SK-N-SH (cell line): ENCODE measurements around the gene FTO.

Experiments
- EP300 ChIP-seq, 2 experiments: IDR thresholded peaks; 2 replicates each; pipeline versions ENCODE4 v1.4.0 to v1.6.1; 2012; ENCODE audit warnings: borderline replicate concordance in 1 of 2, low read depth in 1 of 2, low read length in 1 of 2
- EZH2phosphoT487 ChIP-seq: fragments of 200-600 bp; sonication (generic); IDR thresholded peaks from 2 replicates; pipeline ENCODE4 v1.6.1; 2017; ENCODE audit warnings: low read depth, mixed run types, mild to moderate bottlenecking, antibody characterized with exemption, moderate library complexity, borderline replicate concordance
- FOXJ3 ChIP-seq: sonication (generic); formaldehyde crosslinking; IDR thresholded peaks from 2 replicates; pipeline ENCODE4 v1.5.1; 2020; ENCODE audit warnings: mild to moderate bottlenecking, missing genetic modification reagents
- GABPA ChIP-seq: IDR thresholded peaks from 2 replicates; pipeline ENCODE4 v1.4.0; 2012; ENCODE audit warnings: low read depth, mild to moderate bottlenecking
- NFIC ChIP-seq: IDR thresholded peaks from 2 replicates; pipeline ENCODE4 v1.4.0; 2012; ENCODE audit warnings: borderline replicate concordance
- POLR2AphosphoS5 ChIP-seq: IDR thresholded peaks from 2 replicates; pipeline ENCODE4 v1.6.1; 2012; ENCODE audit warnings: low read depth, low read length
- RAD21 ChIP-seq: IDR thresholded peaks from 2 replicates; pipeline ENCODE4 v1.6.1; 2012; ENCODE audit warnings: mild to moderate bottlenecking, low read length
- RFX5 ChIP-seq: IDR thresholded peaks from 2 replicates; pipeline ENCODE4 v1.6.1; 2012; ENCODE audit warnings: mild to moderate bottlenecking, improper control_type of control experiment, low read length
- SMC3 ChIP-seq: IDR thresholded peaks from 2 replicates; pipeline ENCODE4 v1.6.1; 2012; ENCODE audit warnings: low read depth, low read length, improper control_type of control experiment
- TAF1 ChIP-seq: IDR thresholded peaks from 2 replicates; pipeline ENCODE4 v1.6.1; 2012; ENCODE audit warnings: low read depth, mild to moderate bottlenecking, low read length, moderate library complexity, borderline replicate concordance
- TEAD4 ChIP-seq: IDR thresholded peaks from 2 replicates; pipeline ENCODE4 v1.4.0; 2012; ENCODE audit warnings: mild to moderate bottlenecking, borderline replicate concordance; ENCODE audit not compliant: insufficient read depth
- TF ChIP-seq, protein P1 (sequence below): fragments of 200-600 bp; sonication (generic); IDR thresholded peaks from 2 replicates; pipeline ENCODE4 v1.6.1; 2017; ENCODE audit warnings: antibody characterized with exemption, mild to moderate bottlenecking, moderate library complexity
- TF ChIP-seq, protein P2 (sequence below): IDR thresholded peaks from 2 replicates; pipeline ENCODE4 v1.6.1; 2012; ENCODE audit warnings: mild to moderate bottlenecking, low read depth, low read length, moderate library complexity

DNA sequence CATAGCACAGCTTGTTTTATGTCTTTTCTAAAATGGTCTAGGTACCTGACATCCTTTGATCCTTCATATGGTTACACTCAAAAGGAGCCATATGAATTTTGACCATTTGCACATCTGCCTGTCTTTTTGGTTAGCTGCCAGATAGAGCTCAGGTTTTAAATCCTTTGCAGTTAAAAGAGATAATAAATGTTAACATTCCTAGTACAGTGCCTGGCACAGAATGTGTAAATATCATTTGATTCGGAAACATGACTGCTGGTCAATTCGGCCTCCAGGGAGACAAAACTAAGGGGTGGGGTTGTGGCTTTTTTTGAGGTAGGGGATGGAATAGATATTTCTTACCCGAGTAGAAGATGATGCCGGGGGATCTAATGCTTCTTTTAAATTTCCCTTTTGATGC, 64.2 kb downstream of the FTO start:
- TF ChIP-seq, protein P1, sequence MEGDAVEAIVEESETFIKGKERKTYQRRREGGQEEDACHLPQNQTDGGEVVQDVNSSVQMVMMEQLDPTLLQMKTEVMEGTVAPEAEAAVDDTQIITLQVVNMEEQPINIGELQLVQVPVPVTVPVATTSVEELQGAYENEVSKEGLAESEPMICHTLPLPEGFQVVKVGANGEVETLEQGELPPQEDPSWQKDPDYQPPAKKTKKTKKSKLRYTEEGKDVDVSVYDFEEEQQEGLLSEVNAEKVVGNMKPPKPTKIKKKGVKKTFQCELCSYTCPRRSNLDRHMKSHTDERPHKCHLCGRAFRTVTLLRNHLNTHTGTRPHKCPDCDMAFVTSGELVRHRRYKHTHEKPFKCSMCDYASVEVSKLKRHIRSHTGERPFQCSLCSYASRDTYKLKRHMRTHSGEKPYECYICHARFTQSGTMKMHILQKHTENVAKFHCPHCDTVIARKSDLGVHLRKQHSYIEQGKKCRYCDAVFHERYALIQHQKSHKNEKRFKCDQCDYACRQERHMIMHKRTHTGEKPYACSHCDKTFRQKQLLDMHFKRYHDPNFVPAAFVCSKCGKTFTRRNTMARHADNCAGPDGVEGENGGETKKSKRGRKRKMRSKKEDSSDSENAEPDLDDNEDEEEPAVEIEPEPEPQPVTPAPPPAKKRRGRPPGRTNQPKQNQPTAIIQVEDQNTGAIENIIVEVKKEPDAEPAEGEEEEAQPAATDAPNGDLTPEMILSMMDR, result no peak
- no peak for TF ChIP-seq GABPA
- TF ChIP-seq TAF1, result no peak
- TF ChIP-seq, protein P2, sequence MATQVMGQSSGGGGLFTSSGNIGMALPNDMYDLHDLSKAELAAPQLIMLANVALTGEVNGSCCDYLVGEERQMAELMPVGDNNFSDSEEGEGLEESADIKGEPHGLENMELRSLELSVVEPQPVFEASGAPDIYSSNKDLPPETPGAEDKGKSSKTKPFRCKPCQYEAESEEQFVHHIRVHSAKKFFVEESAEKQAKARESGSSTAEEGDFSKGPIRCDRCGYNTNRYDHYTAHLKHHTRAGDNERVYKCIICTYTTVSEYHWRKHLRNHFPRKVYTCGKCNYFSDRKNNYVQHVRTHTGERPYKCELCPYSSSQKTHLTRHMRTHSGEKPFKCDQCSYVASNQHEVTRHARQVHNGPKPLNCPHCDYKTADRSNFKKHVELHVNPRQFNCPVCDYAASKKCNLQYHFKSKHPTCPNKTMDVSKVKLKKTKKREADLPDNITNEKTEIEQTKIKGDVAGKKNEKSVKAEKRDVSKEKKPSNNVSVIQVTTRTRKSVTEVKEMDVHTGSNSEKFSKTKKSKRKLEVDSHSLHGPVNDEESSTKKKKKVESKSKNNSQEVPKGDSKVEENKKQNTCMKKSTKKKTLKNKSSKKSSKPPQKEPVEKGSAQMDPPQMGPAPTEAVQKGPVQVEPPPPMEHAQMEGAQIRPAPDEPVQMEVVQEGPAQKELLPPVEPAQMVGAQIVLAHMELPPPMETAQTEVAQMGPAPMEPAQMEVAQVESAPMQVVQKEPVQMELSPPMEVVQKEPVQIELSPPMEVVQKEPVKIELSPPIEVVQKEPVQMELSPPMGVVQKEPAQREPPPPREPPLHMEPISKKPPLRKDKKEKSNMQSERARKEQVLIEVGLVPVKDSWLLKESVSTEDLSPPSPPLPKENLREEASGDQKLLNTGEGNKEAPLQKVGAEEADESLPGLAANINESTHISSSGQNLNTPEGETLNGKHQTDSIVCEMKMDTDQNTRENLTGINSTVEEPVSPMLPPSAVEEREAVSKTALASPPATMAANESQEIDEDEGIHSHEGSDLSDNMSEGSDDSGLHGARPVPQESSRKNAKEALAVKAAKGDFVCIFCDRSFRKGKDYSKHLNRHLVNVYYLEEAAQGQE, result no peak
- TF ChIP-seq RAD21, result no peak
- TF ChIP-seq RFX5, result no peak
- TF ChIP-seq FOXJ3 (CRISPR knock-in tag), result no peak
- TF ChIP-seq EP300 (IDR thresholded peaks at IDR 0.05; ENCODE audit: borderline replicate concordance in 1 of 2, low read depth in 1 of 2, low read length in 1 of 2), result no peak
- TF ChIP-seq EZH2phosphoT487, result no peak
- TF ChIP-seq POLR2AphosphoS5, result no peak
- no peak for TF ChIP-seq TEAD4
- TF ChIP-seq SMC3, result no peak
- no peak for TF ChIP-seq NFIC
